ENCODE measurements around the gene ANKRD39. TPM values are rescaled to one million over a fixed set of nuclear protein-coding genes. Genes with fewer than 3 reads are reported as not detected.

ANKRD39 gene
- total and polyA plus RNA-seq, 7 donors: 11.4 to 34.1 (median 14.8) TPM

- WGBS, 2 donors: 96 to 97% methylated on average over 13 of the region's 13 CpGs
- TF ChIP-seq EP300 (IDR thresholded peaks at IDR 0.05) (no peak), POLR2AphosphoS5 (IDR thresholded peaks at IDR 0.05) (no peak), POLR2A (IDR thresholded peaks at IDR 0.05) (no peak), CTCF (IDR thresholded peaks at IDR 0.05) (no peak)
- H3K27me3 ChIP-seq: no peaks in the 10 kb centered on the region
- no peak for DNase-seq
- no peak overlapping the region for H3K4me3 ChIP-seq
- no peaks in the 10 kb centered on the region for H3K9me3 ChIP-seq
- H3K36me3 ChIP-seq: peaks cover 38 to 90% (median 53%) of the 10 kb centered on the region in 4 donors
- no peak overlapping the region for H3K27ac ChIP-seq
- peaks cover 0 to 34% (median 26%) of the 10 kb centered on the region in 4 donors for H3K4me1 ChIP-seq
- intact Hi-C loops (cut with DNase I): no loop called here
Measured at GRCh38 chr2:96828874-96829273, 28.9 kb downstream of the ANKRD39 start.

- peaks cover 38 to 86% (median 53%) of the 10 kb centered on the region in 4 donors for H3K36me3 ChIP-seq
Measured at GRCh38 chr2:96828436-96828835, 29.4 kb downstream of the ANKRD39 start.

GRCh38 chr2:96826546-96827278 is 31.1 kb downstream of the ANKRD39 start:
- 94 to 95% methylated on average over 22 of the region's 22 CpGs for WGBS, 2 donors
- peaks cover 38 to 69% (median 53%) of the 10 kb centered on the region in 4 donors for H3K36me3 ChIP-seq
- no peaks in the 10 kb centered on the region for H3K27me3 ChIP-seq
- H3K4me1 ChIP-seq: peaks cover 0 to 37% (median 29%) of the 10 kb centered on the region in 4 donors
- no peaks in the 10 kb centered on the region for H3K9me3 ChIP-seq
- DNase-seq: no peak
- no peak overlapping the region for H3K4me3 ChIP-seq
- no peak overlapping the region for H3K27ac ChIP-seq
- TF ChIP-seq EP300 (IDR thresholded peaks at IDR 0.05) (no peak), CTCF (IDR thresholded peaks at IDR 0.05) (no peak), POLR2A (IDR thresholded peaks at IDR 0.05) (no peak), POLR2AphosphoS5 (IDR thresholded peaks at IDR 0.05) (no peak)
- intact Hi-C loops (cut with DNase I): no loop called here

More at GRCh38 chr2:96828436-96828835, 29.4 kb downstream of the ANKRD39 start:
- 96% methylated on average over 14 of the region's 14 CpGs for WGBS, 2 donors
- peaks cover 0 to 34% (median 29%) of the 10 kb centered on the region in 4 donors for H3K4me1 ChIP-seq
- no peaks in the 10 kb centered on the region for H3K27me3 ChIP-seq
- DNase-seq: no peak
- H3K9me3 ChIP-seq: no peaks in the 10 kb centered on the region
- H3K4me3 ChIP-seq: no peak overlapping the region
- no peak for TF ChIP-seq POLR2AphosphoS5 (IDR thresholded peaks at IDR 0.05)
- no peak for TF ChIP-seq POLR2A (IDR thresholded peaks at IDR 0.05)
- TF ChIP-seq CTCF (IDR thresholded peaks at IDR 0.05): no peak
- TF ChIP-seq EP300 (IDR thresholded peaks at IDR 0.05): no peak
- no peak overlapping the region for H3K27ac ChIP-seq
- intact Hi-C loops (cut with DNase I): no loop called here

- no peak for DNase-seq
- Histone ChIP-seq H3K27me3 (no peaks in the 10 kb centered on the region), H3K27ac (peak overlapping the region in 2 of 4 donors; percentile 54 to 60), H3K9me3 (no peaks in the 10 kb centered on the region), H3K4me1 (peaks cover 0 to 53% (median 43%) of the 10 kb centered on the region in 4 donors), H3K36me3 (peaks cover 27 to 52% (median 43%) of the 10 kb centered on the region in 4 donors), H3K4me3 (no peak overlapping the region)
- 95% methylated on average over 14 of the region's 14 CpGs for WGBS, 2 donors
- no peak for TF ChIP-seq POLR2A (IDR thresholded peaks at IDR 0.05)
- intact Hi-C loops (cut with DNase I): no loop called here
Measured at GRCh38 chr2:96825057-96825456, 32.8 kb downstream of the ANKRD39 start.

GRCh38 chr2:96824079-96824870 is 33.5 kb downstream of the ANKRD39 start:
- Histone ChIP-seq H3K4me1 (peaks cover 0 to 61% (median 51%) of the 10 kb centered on the region in 4 donors), H3K27ac (peak overlapping the region; percentile 54 to 64 (median 58))

More at GRCh38 chr2:96824079-96824870, 33.5 kb downstream of the ANKRD39 start:
- no peak for DNase-seq
- TF ChIP-seq EP300 (IDR thresholded peaks at IDR 0.05) (no peak), CTCF (IDR thresholded peaks at IDR 0.05) (no peak)
- H3K4me3 ChIP-seq: no peak overlapping the region
- H3K27me3 ChIP-seq: no peaks in the 10 kb centered on the region
- H3K9me3 ChIP-seq: no peaks in the 10 kb centered on the region
- 44 to 67% methylated on average over 6 of the region's 6 CpGs for WGBS, 2 donors
- H3K36me3 ChIP-seq: peaks cover 20 to 44% (median 35%) of the 10 kb centered on the region in 4 donors
- intact Hi-C loops (cut with DNase I): no loop called here
